ENCODE results near the gene USP49. TPM values are rescaled to one million over a fixed set of nuclear protein-coding genes. Genes with fewer than 3 reads are reported as not detected.

Gene USP49
- total RNA-seq, 1 experiment from 2014 or later, result 6.9 TPM

DNA sequence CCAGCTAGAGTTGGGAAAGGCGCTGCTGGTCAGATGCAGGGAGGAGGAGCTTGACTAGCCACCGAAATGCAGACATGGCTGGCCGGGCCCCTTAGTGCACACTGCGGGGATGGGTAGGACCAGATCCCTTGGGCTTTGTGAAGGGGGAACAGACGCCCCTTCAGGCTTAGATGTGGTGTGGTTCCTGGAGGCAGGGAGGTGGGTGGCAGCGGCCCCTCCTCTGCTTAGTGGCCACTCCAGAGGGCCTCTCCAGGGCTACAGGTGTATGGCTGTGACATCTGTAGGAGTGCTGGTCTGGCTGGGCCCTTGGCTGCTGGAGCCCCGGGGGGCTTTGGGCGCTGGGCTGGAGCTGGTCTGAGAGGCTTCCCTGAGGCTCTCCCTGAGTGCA is 40.5 kb upstream of the USP49 start:
- no peaks in the 10 kb centered on the region for H4K20me1 ChIP-seq (ENCODE audit: insufficient read depth)
- H3K4me1 ChIP-seq (ENCODE audit: control insufficient read depth in 1 of 2, insufficient read depth in 2 of 2, low read length in 2 of 2), result peaks cover 6 to 25% of the 10 kb centered on the region in 2 experiments; a peak in 3 of 4 replicates
- H3K9ac ChIP-seq (ENCODE audit: low read length), result no peak overlapping the region
- H3K4me2 ChIP-seq (ENCODE audit: low read length), result no peak overlapping the region
- peaks cover 5% of the 10 kb centered on the region; the same call in 1 of the 2 replicates for H3K79me2 ChIP-seq (ENCODE audit: insufficient read depth, low read length)
- CTCF ChIA-PET, result interaction anchor here (1.0 to 5.7 kb wide), 3 partner anchors 9 to 109 kb away, joined by 4 to 25 read pairs (median 7); partner anchors contain the start of genes BYSL and MED20
- no peak overlapping the region for H3K4me3 ChIP-seq (replicated peaks in 1 of 2; ENCODE audit: low read depth in 1 of 2, low read length in 2 of 2)
- TF ChIP-seq SRF (IDR thresholded peaks at IDR 0.05; ENCODE audit: low read depth) (no peak), CEBPB (IDR thresholded peaks at IDR 0.05; ENCODE audit: low read depth) (no peak), FOSL1 (IDR thresholded peaks at IDR 0.05; ENCODE audit: low read depth) (no peak), ELF1 (IDR thresholded peaks at IDR 0.05; ENCODE audit: borderline replicate concordance, low read depth) (no peak), ZFX (IDR thresholded peaks at IDR 0.05) (no peak), EZH2phosphoT487 (IDR thresholded peaks at IDR 0.05; ENCODE audit: borderline replicate concordance) (no peak)
- TF ChIP-seq, protein P1, sequence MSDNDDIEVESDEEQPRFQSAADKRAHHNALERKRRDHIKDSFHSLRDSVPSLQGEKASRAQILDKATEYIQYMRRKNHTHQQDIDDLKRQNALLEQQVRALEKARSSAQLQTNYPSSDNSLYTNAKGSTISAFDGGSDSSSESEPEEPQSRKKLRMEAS (IDR thresholded peaks at IDR 0.05), result no peak
- no peaks in the 10 kb centered on the region for H3K27me3 ChIP-seq (ENCODE audit: insufficient read depth, low read length)
- no peaks in the 10 kb centered on the region for H3K9me2 ChIP-seq (ENCODE audit: insufficient read depth)
- no peak overlapping the region for H2AFZ ChIP-seq (ENCODE audit: low read depth, low read length, poor library complexity, severe bottlenecking)
- H3K36me3 ChIP-seq (ENCODE audit: control insufficient read depth in 1 of 2, insufficient read depth in 2 of 2, low read length in 2 of 2), result peaks cover 26 to 34% of the 10 kb centered on the region in 2 experiments; a peak in 3 of 4 replicates
- ATAC-seq (peak; percentile 8; the same call in 1 of the 2 replicates), DNase-seq (ENCODE audit: low read depth, low spot score) (no peak)
- RAD21 ChIA-PET (ENCODE audit: low non-redundant PET in 1 of 2, low total read pairs in 2 of 2, uncharacterized antibody in 2 of 2, unreplicated experiment in 2 of 2), result no interaction called here
- peak overlapping the region; percentile 24; the same call in 1 of the 2 replicates for H3K27ac ChIP-seq (ENCODE audit: low read depth, low read length)
- intact Hi-C loops (cut with micrococcal nuclease), result loop anchor here (1.0 to 5.0 kb wide), 3 partner anchors 89 to 148 kb away; partner anchors contain the start of gene TOMM6
- no TSS peak for BruUV-seq (replicated peaks)
- POLR2A ChIA-PET, result interaction anchor here (0.7 kb wide), 1 partner anchor 15 kb away, joined by 3 read pairs; the partner anchor contains the start of genes BYSL and MED20
- H3K9me3 ChIP-seq (ENCODE audit: control insufficient read depth in 1 of 2, insufficient read depth in 1 of 2, low read depth in 1 of 2, low read length in 2 of 2), result no peaks in the 10 kb centered on the region

DNA sequence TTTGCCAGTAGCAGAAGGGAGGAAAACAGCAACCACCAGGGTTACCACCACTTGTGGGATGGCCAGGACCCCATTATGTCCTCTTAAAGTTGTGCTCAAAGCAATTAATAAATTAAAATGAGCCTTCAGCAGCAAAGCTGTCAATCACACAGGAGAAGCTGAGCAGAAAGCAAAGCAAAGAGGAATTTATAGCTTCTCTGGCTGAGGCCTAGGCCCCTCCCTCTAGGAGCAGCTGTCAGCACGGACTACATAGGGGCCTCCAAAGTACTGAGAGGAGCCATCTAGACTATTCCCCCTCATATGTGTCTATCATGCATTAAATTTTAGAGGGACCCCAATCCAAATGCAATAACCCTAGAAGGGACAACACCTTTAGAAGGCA is 40.0 kb upstream of the USP49 start:
- Histone ChIP-seq H3K27ac (ENCODE audit: low read depth, low read length) (no peak overlapping the region), H3K4me2 (ENCODE audit: low read length) (no peak overlapping the region), H3K4me3 (replicated peaks in 1 of 2; ENCODE audit: low read depth in 1 of 2, low read length in 2 of 2) (no peak overlapping the region), H2AFZ (ENCODE audit: low read depth, low read length, poor library complexity, severe bottlenecking) (no peak overlapping the region), H3K4me1 (ENCODE audit: control insufficient read depth in 1 of 2, insufficient read depth in 2 of 2, low read length in 2 of 2) (peaks cover 6 to 20% of the 10 kb centered on the region in 2 experiments; a peak in 3 of 4 replicates), H3K79me2 (ENCODE audit: insufficient read depth, low read length) (peaks cover 10% of the 10 kb centered on the region; the same call in 1 of the 2 replicates), H3K9me2 (ENCODE audit: insufficient read depth) (no peaks in the 10 kb centered on the region), H3K36me3 (ENCODE audit: control insufficient read depth in 1 of 2, insufficient read depth in 2 of 2, low read length in 2 of 2) (peaks cover 31 to 39% of the 10 kb centered on the region in 2 experiments; a peak in 3 of 4 replicates), H4K20me1 (ENCODE audit: insufficient read depth) (no peaks in the 10 kb centered on the region), H3K27me3 (ENCODE audit: insufficient read depth, low read length) (no peaks in the 10 kb centered on the region), H3K9me3 (ENCODE audit: control insufficient read depth in 1 of 2, insufficient read depth in 1 of 2, low read depth in 1 of 2, low read length in 2 of 2) (no peaks in the 10 kb centered on the region), H3K9ac (ENCODE audit: low read length) (no peak overlapping the region)
- ChIA-PET RAD21 (ENCODE audit: low non-redundant PET in 1 of 2, low total read pairs in 2 of 2, uncharacterized antibody in 2 of 2, unreplicated experiment in 2 of 2) (no interaction called here), POLR2A (no interaction called here), CTCF (interaction anchor here (5.7 kb wide), 1 partner anchor 14 kb away, joined by 25 read pairs; the partner anchor contains the start of genes BYSL and MED20)
- no peak for DNase-seq (ENCODE audit: low read depth, low spot score)
- no peak for ATAC-seq
- no TSS peak for BruUV-seq (replicated peaks)
- intact Hi-C loops (cut with micrococcal nuclease), result loop anchor here (5.0 kb wide), 1 partner anchor 148 kb away; the partner anchor contains the start of gene TOMM6
- TF ChIP-seq CEBPB (IDR thresholded peaks at IDR 0.05; ENCODE audit: low read depth) (no peak), FOSL1 (IDR thresholded peaks at IDR 0.05; ENCODE audit: low read depth) (no peak), EGR1 (IDR thresholded peaks at IDR 0.05; ENCODE audit: low read depth) (no peak), ZFX (IDR thresholded peaks at IDR 0.05) (no peak), SP1 (IDR thresholded peaks at IDR 0.05; ENCODE audit: low read depth) (no peak), JUND (IDR thresholded peaks at IDR 0.05) (no peak), POLR2A (IDR thresholded peaks at IDR 0.05; ENCODE audit: borderline replicate concordance, extremely low read depth, insufficient read depth, insufficient read length) (no peak)
- TF ChIP-seq, protein P2, sequence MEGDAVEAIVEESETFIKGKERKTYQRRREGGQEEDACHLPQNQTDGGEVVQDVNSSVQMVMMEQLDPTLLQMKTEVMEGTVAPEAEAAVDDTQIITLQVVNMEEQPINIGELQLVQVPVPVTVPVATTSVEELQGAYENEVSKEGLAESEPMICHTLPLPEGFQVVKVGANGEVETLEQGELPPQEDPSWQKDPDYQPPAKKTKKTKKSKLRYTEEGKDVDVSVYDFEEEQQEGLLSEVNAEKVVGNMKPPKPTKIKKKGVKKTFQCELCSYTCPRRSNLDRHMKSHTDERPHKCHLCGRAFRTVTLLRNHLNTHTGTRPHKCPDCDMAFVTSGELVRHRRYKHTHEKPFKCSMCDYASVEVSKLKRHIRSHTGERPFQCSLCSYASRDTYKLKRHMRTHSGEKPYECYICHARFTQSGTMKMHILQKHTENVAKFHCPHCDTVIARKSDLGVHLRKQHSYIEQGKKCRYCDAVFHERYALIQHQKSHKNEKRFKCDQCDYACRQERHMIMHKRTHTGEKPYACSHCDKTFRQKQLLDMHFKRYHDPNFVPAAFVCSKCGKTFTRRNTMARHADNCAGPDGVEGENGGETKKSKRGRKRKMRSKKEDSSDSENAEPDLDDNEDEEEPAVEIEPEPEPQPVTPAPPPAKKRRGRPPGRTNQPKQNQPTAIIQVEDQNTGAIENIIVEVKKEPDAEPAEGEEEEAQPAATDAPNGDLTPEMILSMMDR (IDR thresholded peaks at IDR 0.05 in 2 of 3, conservative IDR thresholded peaks at IDR 0.05 in 1 of 3; ENCODE audit: borderline replicate concordance in 1 of 3, insufficient read depth in 1 of 3, low read depth in 2 of 3, low read length in 2 of 3), result no peak
- TF ChIP-seq, protein P1 (IDR thresholded peaks at IDR 0.05), result no peak
- TF ChIP-seq, protein P3, sequence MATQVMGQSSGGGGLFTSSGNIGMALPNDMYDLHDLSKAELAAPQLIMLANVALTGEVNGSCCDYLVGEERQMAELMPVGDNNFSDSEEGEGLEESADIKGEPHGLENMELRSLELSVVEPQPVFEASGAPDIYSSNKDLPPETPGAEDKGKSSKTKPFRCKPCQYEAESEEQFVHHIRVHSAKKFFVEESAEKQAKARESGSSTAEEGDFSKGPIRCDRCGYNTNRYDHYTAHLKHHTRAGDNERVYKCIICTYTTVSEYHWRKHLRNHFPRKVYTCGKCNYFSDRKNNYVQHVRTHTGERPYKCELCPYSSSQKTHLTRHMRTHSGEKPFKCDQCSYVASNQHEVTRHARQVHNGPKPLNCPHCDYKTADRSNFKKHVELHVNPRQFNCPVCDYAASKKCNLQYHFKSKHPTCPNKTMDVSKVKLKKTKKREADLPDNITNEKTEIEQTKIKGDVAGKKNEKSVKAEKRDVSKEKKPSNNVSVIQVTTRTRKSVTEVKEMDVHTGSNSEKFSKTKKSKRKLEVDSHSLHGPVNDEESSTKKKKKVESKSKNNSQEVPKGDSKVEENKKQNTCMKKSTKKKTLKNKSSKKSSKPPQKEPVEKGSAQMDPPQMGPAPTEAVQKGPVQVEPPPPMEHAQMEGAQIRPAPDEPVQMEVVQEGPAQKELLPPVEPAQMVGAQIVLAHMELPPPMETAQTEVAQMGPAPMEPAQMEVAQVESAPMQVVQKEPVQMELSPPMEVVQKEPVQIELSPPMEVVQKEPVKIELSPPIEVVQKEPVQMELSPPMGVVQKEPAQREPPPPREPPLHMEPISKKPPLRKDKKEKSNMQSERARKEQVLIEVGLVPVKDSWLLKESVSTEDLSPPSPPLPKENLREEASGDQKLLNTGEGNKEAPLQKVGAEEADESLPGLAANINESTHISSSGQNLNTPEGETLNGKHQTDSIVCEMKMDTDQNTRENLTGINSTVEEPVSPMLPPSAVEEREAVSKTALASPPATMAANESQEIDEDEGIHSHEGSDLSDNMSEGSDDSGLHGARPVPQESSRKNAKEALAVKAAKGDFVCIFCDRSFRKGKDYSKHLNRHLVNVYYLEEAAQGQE (IDR thresholded peaks at IDR 0.05; ENCODE audit: low read depth), result no peak
- TF ChIP-seq, protein P4, sequence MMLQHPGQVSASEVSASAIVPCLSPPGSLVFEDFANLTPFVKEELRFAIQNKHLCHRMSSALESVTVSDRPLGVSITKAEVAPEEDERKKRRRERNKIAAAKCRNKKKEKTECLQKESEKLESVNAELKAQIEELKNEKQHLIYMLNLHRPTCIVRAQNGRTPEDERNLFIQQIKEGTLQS (IDR thresholded peaks at IDR 0.05), result no peak

All from HCT116 (cell line).